ENCODE data around the gene SERPINB6.
"Not testable (repeated sequence)": the region's sequence is repeated elsewhere in the genome, so short reads cannot be mapped to it uniquely, and the experiment has no call there.

The SERPINB6 gene

GRCh38 chr6:2971420-2972218 lies at the start of gene SERPINB6:
Gene SERPINB6 (minus strand): TSS chr6:2971567. CDS start chr6:2959332, 12,235 bp downstream.
- DNase-seq (ENCODE audit: low read depth, low spot score) = peak; percentile 48

GRCh38 chr6:3019749-3020320 lies 48.5 kb upstream of the SERPINB6 start:
- DNase-seq (ENCODE audit: low read depth, low spot score) = no peak

- DNase-seq (ENCODE audit: low read depth, low spot score) = no peak
Observed at GRCh38 chr6:3019065-3019464, 47.7 kb upstream of the SERPINB6 start.

- no peak for DNase-seq (ENCODE audit: low read depth, low spot score)
Observed at GRCh38 chr6:3017304-3017703, 45.9 kb upstream of the SERPINB6 start.

- no peak for DNase-seq (ENCODE audit: low read depth, low spot score)
Observed at GRCh38 chr6:3016473-3017280, 45.3 kb upstream of the SERPINB6 start.

GRCh38 chr6:3015144-3015543 lies 43.8 kb upstream of the SERPINB6 start:
- no peak for DNase-seq (ENCODE audit: low read depth, low spot score)

- DNase-seq (ENCODE audit: low read depth, low spot score) = no peak
Observed at GRCh38 chr6:3014675-3015066, 43.3 kb upstream of the SERPINB6 start.

- no peak for DNase-seq (ENCODE audit: low read depth, low spot score)
Observed at GRCh38 chr6:3013901-3014674, 42.7 kb upstream of the SERPINB6 start.

- DNase-seq (ENCODE audit: low read depth, low spot score) = peak; percentile 53
Observed at GRCh38 chr6:3013486-3013885, 42.1 kb upstream of the SERPINB6 start.

GRCh38 chr6:3011592-3011991 lies 40.2 kb upstream of the SERPINB6 start:
- no peak for DNase-seq (ENCODE audit: low read depth, low spot score)

- DNase-seq (ENCODE audit: low read depth, low spot score) = no peak
Observed at GRCh38 chr6:3011158-3011557, 39.8 kb upstream of the SERPINB6 start.

GRCh38 chr6:3009930-3010329 lies 38.6 kb upstream of the SERPINB6 start:
- no peak for DNase-seq (ENCODE audit: low read depth, low spot score)

- not testable (repeated sequence) for DNase-seq (ENCODE audit: low read depth, low spot score)
Observed at GRCh38 chr6:3008712-3009265, 37.4 kb upstream of the SERPINB6 start.

GRCh38 chr6:3007571-3007970 lies 36.2 kb upstream of the SERPINB6 start:
- DNase-seq (ENCODE audit: low read depth, low spot score) = no peak

- DNase-seq (ENCODE audit: low read depth, low spot score) = no peak
Observed at GRCh38 chr6:3006476-3006875, 35.1 kb upstream of the SERPINB6 start.

GRCh38 chr6:3005874-3006273 lies 34.5 kb upstream of the SERPINB6 start:
- DNase-seq (ENCODE audit: low read depth, low spot score) = no peak

GRCh38 chr6:3005077-3005476 lies 33.7 kb upstream of the SERPINB6 start:
- no peak for DNase-seq (ENCODE audit: low read depth, low spot score)

- not testable (repeated sequence) for DNase-seq (ENCODE audit: low read depth, low spot score)
Observed at GRCh38 chr6:3003226-3003625, 31.9 kb upstream of the SERPINB6 start.

- peak; percentile 62 for DNase-seq (ENCODE audit: low read depth, low spot score)
Observed at GRCh38 chr6:3001773-3002293, 30.5 kb upstream of the SERPINB6 start.

GRCh38 chr6:3001146-3001772 lies 29.9 kb upstream of the SERPINB6 start:
- no peak for DNase-seq (ENCODE audit: low read depth, low spot score)
